Osteoblast (primary cell): ENCODE measurements around the gene PPP3R1. TPM values are rescaled to one million over a fixed set of nuclear protein-coding genes. Genes with fewer than 3 reads are reported as not detected.

Source experiments
- DNase-seq: peaks from one replicate; pipeline ENCODE4 v3.0.0; 2011; ENCODE audit warnings: low spot score, mixed read lengths; ENCODE audit not compliant: insufficient read length; ENCODE audit errors: missing footprints
- H2AFZ ChIP-seq: 2 replicates; pipeline ENCODE4 v1.6.0; 2011; ENCODE audit warnings: mild to moderate bottlenecking, low read length
- H3K27ac ChIP-seq: 2 replicates; pipeline ENCODE4 v1.5.1; 2011; ENCODE audit warnings: mild to moderate bottlenecking, low read depth, low read length, moderate library complexity
- H3K27me3 ChIP-seq: 2 replicates; pipeline ENCODE4 v1.6.0; 2012; ENCODE audit warnings: mild to moderate bottlenecking, control low read depth, inconsistent platforms, low read length, moderate library complexity; ENCODE audit not compliant: insufficient read depth
- H3K36me3 ChIP-seq: 2 replicates; pipeline ENCODE4 v1.5.1; 2011; ENCODE audit warnings: mild to moderate bottlenecking, low read length, control low read depth, moderate library complexity; ENCODE audit not compliant: insufficient read depth
- H3K4me1 ChIP-seq: 2 replicates; pipeline ENCODE4 v1.5.1; 2011; ENCODE audit warnings: mild to moderate bottlenecking, low read length, control low read depth, moderate library complexity; ENCODE audit not compliant: insufficient read depth
- H3K4me2 ChIP-seq: 2 replicates; pipeline ENCODE4 v1.6.0; 2011; ENCODE audit warnings: mild to moderate bottlenecking, low read length; ENCODE audit not compliant: insufficient read depth
- H3K4me3 ChIP-seq: fragments of 200-600 bp; sonication (generic); 3 replicates; pipeline ENCODE4 v1.5.1; 2012; ENCODE audit warnings: mild to moderate bottlenecking, low read length, inconsistent platforms; ENCODE audit not compliant: insufficient read depth
- H3K79me2 ChIP-seq: 2 replicates; pipeline ENCODE4 v1.6.0; 2012; ENCODE audit warnings: mild to moderate bottlenecking, low read length, control low read depth, inconsistent platforms; ENCODE audit not compliant: insufficient read depth
- H3K9me3 ChIP-seq: 2 replicates; pipeline ENCODE4 v1.5.1; 2011; ENCODE audit warnings: low read depth, low read length, control low read depth
- H4K20me1 ChIP-seq: 2 replicates; pipeline ENCODE4 v1.6.0; 2012; ENCODE audit warnings: mild to moderate bottlenecking, low read length, control low read depth; ENCODE audit not compliant: insufficient read depth
- total RNA-seq: library from RNA; depleted of rRNA; stranded (reverse); fragments of >200 nt; gene quantifications from 2 replicates; pipeline ENCODE4 v1.2.3, GENCODE V29; 2012
- TF ChIP-seq, protein P1 (sequence below): IDR thresholded peaks from 2 replicates; pipeline ENCODE4 v1.5.1; 2011; ENCODE audit warnings: mild to moderate bottlenecking, low read depth, low read length, moderate library complexity; ENCODE audit errors: extremely low read depth

The PPP3R1 gene
- total RNA-seq, 1 donor = 29.7 TPM

- no peaks in the 10 kb centered on the region for H3K79me2 ChIP-seq
- H3K4me1 ChIP-seq = no peaks in the 10 kb centered on the region
- H3K36me3 ChIP-seq = peaks cover 6% of the 10 kb centered on the region
- no peak overlapping the region for H3K4me3 ChIP-seq
- no peaks in the 10 kb centered on the region for H3K9me3 ChIP-seq
- no peak for DNase-seq
- TF ChIP-seq, protein P1, sequence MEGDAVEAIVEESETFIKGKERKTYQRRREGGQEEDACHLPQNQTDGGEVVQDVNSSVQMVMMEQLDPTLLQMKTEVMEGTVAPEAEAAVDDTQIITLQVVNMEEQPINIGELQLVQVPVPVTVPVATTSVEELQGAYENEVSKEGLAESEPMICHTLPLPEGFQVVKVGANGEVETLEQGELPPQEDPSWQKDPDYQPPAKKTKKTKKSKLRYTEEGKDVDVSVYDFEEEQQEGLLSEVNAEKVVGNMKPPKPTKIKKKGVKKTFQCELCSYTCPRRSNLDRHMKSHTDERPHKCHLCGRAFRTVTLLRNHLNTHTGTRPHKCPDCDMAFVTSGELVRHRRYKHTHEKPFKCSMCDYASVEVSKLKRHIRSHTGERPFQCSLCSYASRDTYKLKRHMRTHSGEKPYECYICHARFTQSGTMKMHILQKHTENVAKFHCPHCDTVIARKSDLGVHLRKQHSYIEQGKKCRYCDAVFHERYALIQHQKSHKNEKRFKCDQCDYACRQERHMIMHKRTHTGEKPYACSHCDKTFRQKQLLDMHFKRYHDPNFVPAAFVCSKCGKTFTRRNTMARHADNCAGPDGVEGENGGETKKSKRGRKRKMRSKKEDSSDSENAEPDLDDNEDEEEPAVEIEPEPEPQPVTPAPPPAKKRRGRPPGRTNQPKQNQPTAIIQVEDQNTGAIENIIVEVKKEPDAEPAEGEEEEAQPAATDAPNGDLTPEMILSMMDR = no peak
- no peak overlapping the region for H2AFZ ChIP-seq
- no peaks in the 10 kb centered on the region for H4K20me1 ChIP-seq
- no peak overlapping the region for H3K27ac ChIP-seq
- H3K27me3 ChIP-seq = no peaks in the 10 kb centered on the region
- H3K4me2 ChIP-seq = no peak overlapping the region
These were observed 118.2 kb downstream of the PPP3R1 start for GRCh38 chr2:68134120-68134519.

Other genes starting within 250 kb of the PPP3R1 start
- 24.8 and 25.7 TPM in 2 replicates for gene C1D, start 189.5 kb downstream of the PPP3R1 start, total RNA-seq
- 10.5 and 15.0 TPM in 2 replicates for gene PNO1, start 94.6 kb downstream of the PPP3R1 start, total RNA-seq
- gene CNRIP1, start 67.4 kb upstream of the PPP3R1 start, total RNA-seq = 43.4 and 46.3 TPM in 2 replicates
- 0.36 TPM in 1 of 2 replicates, not detected in the other for gene PLEK, start 112.8 kb upstream of the PPP3R1 start, total RNA-seq
- gene FBXO48, start 214.8 kb upstream of the PPP3R1 start, total RNA-seq = 0.72 and 0.88 TPM in 2 replicates
- gene APLF, start 215.1 kb upstream of the PPP3R1 start, total RNA-seq = 10.0 and 10.5 TPM in 2 replicates